ENCODE results near the gene SLC9A3. TPM values are rescaled to one million over a fixed set of nuclear protein-coding genes. Genes with fewer than 3 reads are reported as not detected.

The SLC9A3 gene
- total RNA-seq, 1 experiment from 2014 or later: 1.5 TPM

- no peak overlapping the region for H3K4me3 ChIP-seq (replicated peaks in 1 of 2; ENCODE audit: low read depth in 1 of 2, low read length in 2 of 2)
- no peaks in the 10 kb centered on the region for H3K36me3 ChIP-seq (ENCODE audit: control insufficient read depth in 1 of 2, insufficient read depth in 2 of 2, low read length in 2 of 2)
- no peak for TF ChIP-seq CTCF (IDR thresholded peaks at IDR 0.05 in 2 of 3, conservative IDR thresholded peaks at IDR 0.05 in 1 of 3; ENCODE audit: borderline replicate concordance in 1 of 3, insufficient read depth in 1 of 3, low read depth in 2 of 3, low read length in 2 of 3)
- no peak for TF ChIP-seq ATF3 (IDR thresholded peaks at IDR 0.05)
- no peak for TF ChIP-seq EZH2phosphoT487 (IDR thresholded peaks at IDR 0.05; ENCODE audit: borderline replicate concordance)
- TF ChIP-seq TCF7L2 (IDR thresholded peaks at IDR 0.05; ENCODE audit: borderline replicate concordance, extremely low read depth, insufficient read depth, insufficient read length): no peak
- TF ChIP-seq JUND (IDR thresholded peaks at IDR 0.05): no peak
- no peak for TF ChIP-seq MAX (IDR thresholded peaks at IDR 0.05)
- no peak for TF ChIP-seq SRF (IDR thresholded peaks at IDR 0.05; ENCODE audit: low read depth)
- TF ChIP-seq ZNF274 (IDR thresholded peaks at IDR 0.05; ENCODE audit: low read depth, low read length): no peak
- TF ChIP-seq SIN3A (IDR thresholded peaks at IDR 0.05; ENCODE audit: low read depth): no peak
- no peak for TF ChIP-seq ELF1 (IDR thresholded peaks at IDR 0.05; ENCODE audit: borderline replicate concordance, low read depth)
- peaks cover 5 to 12% of the 10 kb centered on the region in 2 experiments; a peak in 3 of 4 replicates for H3K4me1 ChIP-seq (ENCODE audit: control insufficient read depth in 1 of 2, insufficient read depth in 2 of 2, low read length in 2 of 2)
- no peaks in the 10 kb centered on the region for H4K20me1 ChIP-seq (ENCODE audit: insufficient read depth)
- H3K9me2 ChIP-seq (ENCODE audit: insufficient read depth): no peaks in the 10 kb centered on the region
- DNase-seq (ENCODE audit: low read depth, low spot score) (no peak), ATAC-seq (no peak)
- ChIA-PET RAD21 (ENCODE audit: low non-redundant PET in 1 of 2, low total read pairs in 2 of 2, uncharacterized antibody in 2 of 2, unreplicated experiment in 2 of 2) (no interaction called here), CTCF (interaction anchor here (3.6 kb wide), 1 partner anchor 122 kb away, joined by 21 read pairs; no protein-coding TSS in a partner anchor), POLR2A (no interaction called here)
- no peaks in the 10 kb centered on the region for H3K27me3 ChIP-seq (ENCODE audit: insufficient read depth, low read length)
- no peak overlapping the region for H3K27ac ChIP-seq (ENCODE audit: low read depth, low read length)
- H3K9ac ChIP-seq (ENCODE audit: low read length): no peak overlapping the region
- intact Hi-C loops (cut with micrococcal nuclease): no loop called here
- no TSS peak for BruUV-seq (replicated peaks)
- no peak overlapping the region for H3K4me2 ChIP-seq (ENCODE audit: low read length)
- H3K9me3 ChIP-seq (ENCODE audit: control insufficient read depth in 1 of 2, insufficient read depth in 1 of 2, low read depth in 1 of 2, low read length in 2 of 2): no peaks in the 10 kb centered on the region
- no peak overlapping the region for H2AFZ ChIP-seq (ENCODE audit: low read depth, low read length, poor library complexity, severe bottlenecking)
- peaks cover 10% of the 10 kb centered on the region for H3K79me2 ChIP-seq (ENCODE audit: insufficient read depth, low read length)
Observed at GRCh38 chr5:438481-438981, 85.7 kb downstream of the SLC9A3 start.
